Measurements from ENCODE around the gene MPRIP.

DNA sequence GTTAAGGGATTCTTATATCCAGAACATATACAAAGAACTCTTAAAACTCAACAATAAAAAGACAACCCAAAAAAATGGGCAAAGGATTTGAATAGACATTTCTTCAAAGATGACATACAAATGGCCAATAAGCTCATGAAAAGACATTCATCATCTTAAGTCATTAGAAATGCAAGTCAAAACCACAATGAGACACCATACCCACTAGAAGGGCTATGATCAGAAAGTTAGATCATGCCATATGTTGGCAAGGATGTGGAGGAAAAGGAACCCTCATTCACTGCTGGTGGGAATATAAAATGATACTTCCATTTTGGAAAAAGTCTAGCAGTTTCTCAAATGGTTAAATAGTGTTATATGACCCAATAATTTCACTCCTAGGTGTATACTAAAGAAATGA, 154.5 kb downstream of the MPRIP start:
- TF ChIP-seq, protein P1, sequence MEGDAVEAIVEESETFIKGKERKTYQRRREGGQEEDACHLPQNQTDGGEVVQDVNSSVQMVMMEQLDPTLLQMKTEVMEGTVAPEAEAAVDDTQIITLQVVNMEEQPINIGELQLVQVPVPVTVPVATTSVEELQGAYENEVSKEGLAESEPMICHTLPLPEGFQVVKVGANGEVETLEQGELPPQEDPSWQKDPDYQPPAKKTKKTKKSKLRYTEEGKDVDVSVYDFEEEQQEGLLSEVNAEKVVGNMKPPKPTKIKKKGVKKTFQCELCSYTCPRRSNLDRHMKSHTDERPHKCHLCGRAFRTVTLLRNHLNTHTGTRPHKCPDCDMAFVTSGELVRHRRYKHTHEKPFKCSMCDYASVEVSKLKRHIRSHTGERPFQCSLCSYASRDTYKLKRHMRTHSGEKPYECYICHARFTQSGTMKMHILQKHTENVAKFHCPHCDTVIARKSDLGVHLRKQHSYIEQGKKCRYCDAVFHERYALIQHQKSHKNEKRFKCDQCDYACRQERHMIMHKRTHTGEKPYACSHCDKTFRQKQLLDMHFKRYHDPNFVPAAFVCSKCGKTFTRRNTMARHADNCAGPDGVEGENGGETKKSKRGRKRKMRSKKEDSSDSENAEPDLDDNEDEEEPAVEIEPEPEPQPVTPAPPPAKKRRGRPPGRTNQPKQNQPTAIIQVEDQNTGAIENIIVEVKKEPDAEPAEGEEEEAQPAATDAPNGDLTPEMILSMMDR (optimal IDR thresholded peaks at IDR 0.05 in 1 of 3, IDR thresholded peaks at IDR 0.05 in 1 of 3, conservative IDR thresholded peaks at IDR 0.05 in 1 of 3; ENCODE audit: extremely low read depth in 1 of 3, insufficient read depth in 2 of 3, low read length in 3 of 3), result no peak
- no peak for TF ChIP-seq EZH2 (IDR thresholded peaks at IDR 0.05; ENCODE audit: low read length)
